SK-N-SH (cell line): ENCODE results near the gene SDR9C7. TPM values are rescaled to one million over a fixed set of nuclear protein-coding genes. Genes with fewer than 3 reads are reported as not detected.
"Not testable (repeated sequence)": the region's sequence is repeated elsewhere in the genome, so short reads cannot be mapped to it uniquely, and the experiment has no call there.

Experiments used
- CTCF ChIA-PET: fragments of 300-600, 350-600 bp; formaldehyde crosslinking; extraction: SDS; loops from one replicate; lab custom pipeline; 2021; lab: Yijun Ruan, JAX
- POLR2A ChIA-PET: fragments of 350-600 bp; sonication (Branson Sonifier 250); formaldehyde crosslinking; extraction: SDS; loops from one replicate; lab custom pipeline; 2020; ENCODE audit warnings: antibody characterized with exemption, inconsistent platforms; lab: Yijun Ruan, JAX
- DNase-seq: peaks from one replicate; pipeline ENCODE4 v3.0.0; 2012
- H2AFZ ChIP-seq: fragments of 200-600 bp; sonication (generic); 2 replicates; pipeline ENCODE4 v1.8.1; 2016; ENCODE audit warnings: antibody characterized with exemption, mild to moderate bottlenecking, low read depth
- H3F3A ChIP-seq: fragments of 200-600 bp; sonication (generic); replicated peaks from 2 replicates; pipeline ENCODE3; 2016; ENCODE audit warnings: antibody characterized with exemption, mild to moderate bottlenecking; ENCODE audit not compliant: insufficient read depth
- H3K27ac ChIP-seq, 2 experiments: fragments of 200-500 bp in 1 of 2; fragments of 200-600 bp in 1 of 2; sonication (Bioruptor generic) in 1 of 2; sonication (generic), shearing (Covaris generic) in 1 of 2; 2 replicates each; pipeline versions ENCODE4 v1.5.1 to v1.6.1; 2014 to 2016; ENCODE audit warnings: low read depth in 2 of 2, inconsistent platforms in 1 of 2, low read length in 1 of 2, mild to moderate bottlenecking in 1 of 2, mixed read lengths in 1 of 2
- H3K27me3 ChIP-seq: fragments of 200-600 bp; sonication (generic), shearing (Covaris generic); 2 replicates; pipeline ENCODE4 v1.6.1; 2016; ENCODE audit warnings: mixed run types; ENCODE audit not compliant: insufficient read depth
- H3K36me3 ChIP-seq, 2 experiments: fragments of 200-500 bp in 1 of 2; fragments of 200-600 bp in 1 of 2; sonication (Bioruptor generic) in 1 of 2; sonication (generic) in 1 of 2; replicated peaks in 1 of 2; 2 replicates each; pipeline versions ENCODE3 to v1.5.1; 2014 to 2016; ENCODE audit warnings: low read length in 1 of 2, mild to moderate bottlenecking in 1 of 2; ENCODE audit not compliant: insufficient read depth in 2 of 2, control insufficient read depth in 1 of 2
- H3K4me1 ChIP-seq, 2 experiments: fragments of 200-500 bp in 1 of 2; fragments of 200-600 bp in 1 of 2; sonication (Bioruptor generic) in 1 of 2; sonication (generic), shearing (Covaris generic) in 1 of 2; 2 replicates each; pipeline versions ENCODE4 v1.5.1 to v1.6.1; 2014 to 2016; ENCODE audit warnings: low read depth in 1 of 2, low read length in 1 of 2, mixed run types in 1 of 2; ENCODE audit not compliant: insufficient read depth in 2 of 2, control insufficient read depth in 1 of 2
- H3K4me2 ChIP-seq: fragments of 200-600 bp; sonication (generic), shearing (Covaris generic); 2 replicates; pipeline ENCODE4 v1.6.1; 2017; ENCODE audit warnings: mixed run types
- H3K4me3 ChIP-seq, 2 experiments: fragments of 200-500 bp in 1 of 2; fragments of 200-600 bp in 1 of 2; sonication (Bioruptor generic) in 1 of 2; sonication (generic), shearing (Covaris generic) in 1 of 2; 2 replicates each; pipeline versions ENCODE4 v1.5.1 to v1.8.1; 2014 to 2016; ENCODE audit warnings: low read depth in 2 of 2, inconsistent platforms in 1 of 2, low read length in 1 of 2, mild to moderate bottlenecking in 1 of 2, mixed read lengths in 1 of 2, moderate library complexity in 1 of 2
- H3K79me2 ChIP-seq: fragments of 200-600 bp; sonication (generic); 2 replicates; pipeline ENCODE4 v1.8.1; 2017; ENCODE audit warnings: mild to moderate bottlenecking; ENCODE audit not compliant: insufficient read depth
- H3K9ac ChIP-seq: fragments of 200-600 bp; sonication (generic); 2 replicates; pipeline ENCODE4 v1.6.1; 2017; ENCODE audit warnings: mixed run types
- H3K9me2 ChIP-seq: fragments of 200-600 bp; sonication (generic); 2 replicates; pipeline ENCODE4 v1.6.1; 2017; ENCODE audit warnings: mixed run types
- H3K9me3 ChIP-seq: fragments of 200-600 bp; sonication (generic); 2 replicates; pipeline ENCODE4 v1.6.1; 2017; ENCODE audit warnings: mixed run types, mild to moderate bottlenecking, moderate library complexity
- H4K20me1 ChIP-seq: fragments of 200-600 bp; sonication (generic); 2 replicates; pipeline ENCODE4 v1.6.1; 2017; ENCODE audit warnings: mild to moderate bottlenecking, mixed run types; ENCODE audit not compliant: insufficient read depth
- ELF1 ChIP-seq: IDR thresholded peaks from 2 replicates; pipeline ENCODE4 v1.4.0; 2012
- EP300 ChIP-seq, 2 experiments: IDR thresholded peaks; 2 replicates each; pipeline versions ENCODE4 v1.4.0 to v1.6.1; 2012; ENCODE audit warnings: borderline replicate concordance in 1 of 2, low read depth in 1 of 2, low read length in 1 of 2
- FOXJ3 ChIP-seq: sonication (generic); formaldehyde crosslinking; IDR thresholded peaks from 2 replicates; pipeline ENCODE4 v1.5.1; 2020; ENCODE audit warnings: mild to moderate bottlenecking, missing genetic modification reagents
- FOXM1 ChIP-seq: IDR thresholded peaks from 2 replicates; pipeline ENCODE4 v1.4.0; 2012; ENCODE audit warnings: low read depth, mild to moderate bottlenecking
- GATA2 ChIP-seq: sonication (generic); formaldehyde crosslinking; IDR thresholded peaks from 2 replicates; pipeline ENCODE4 v1.5.0; 2020; ENCODE audit warnings: mild to moderate bottlenecking, missing genetic modification reagents
- RAD21 ChIP-seq: IDR thresholded peaks from 2 replicates; pipeline ENCODE4 v1.6.1; 2012; ENCODE audit warnings: mild to moderate bottlenecking, low read length
- YY1 ChIP-seq: IDR thresholded peaks from 2 replicates; pipeline ENCODE4 v1.4.0; 2012; ENCODE audit warnings: low read depth, mild to moderate bottlenecking
- WGBS: methylation state at CpG from one replicate; pipeline ENCODE4 v1.1.6; 2017; ENCODE audit warnings: low lambda C conversion rate; 5-methylcytosine and 5-hydroxymethylcytosine counted together
- polyA plus RNA-seq, 3 experiments: library from polyadenylated mRNA; depleted of rRNA; stranded (reverse); fragments of >200 nt; gene quantifications; 2 replicates each; pipeline ENCODE4 v1.2.3, GENCODE V29; 2012
- TF ChIP-seq, protein P1 (sequence below): IDR thresholded peaks from 2 replicates; pipeline ENCODE4 v1.4.0; 2012; ENCODE audit warnings: low read depth, borderline replicate concordance
- TF ChIP-seq, protein P2 (sequence below): IDR thresholded peaks from 2 replicates; pipeline ENCODE4 v1.4.0; 2012; ENCODE audit warnings: low read depth, borderline replicate concordance
- TF ChIP-seq, protein P3 (sequence below): IDR thresholded peaks from 2 replicates; pipeline ENCODE4 v1.6.1; 2012; ENCODE audit warnings: mild to moderate bottlenecking, low read depth, low read length, moderate library complexity
- TF ChIP-seq, protein P4 (sequence below): fragments of 200-600 bp; sonication (generic); IDR thresholded peaks from 2 replicates; pipeline ENCODE4 v1.6.1; 2017; ENCODE audit warnings: antibody characterized with exemption, mild to moderate bottlenecking, moderate library complexity

Gene SDR9C7
- polyA plus RNA-seq, 1 of the 3 experiments (the other 2 are of a cell fraction), result not detected

DNA sequence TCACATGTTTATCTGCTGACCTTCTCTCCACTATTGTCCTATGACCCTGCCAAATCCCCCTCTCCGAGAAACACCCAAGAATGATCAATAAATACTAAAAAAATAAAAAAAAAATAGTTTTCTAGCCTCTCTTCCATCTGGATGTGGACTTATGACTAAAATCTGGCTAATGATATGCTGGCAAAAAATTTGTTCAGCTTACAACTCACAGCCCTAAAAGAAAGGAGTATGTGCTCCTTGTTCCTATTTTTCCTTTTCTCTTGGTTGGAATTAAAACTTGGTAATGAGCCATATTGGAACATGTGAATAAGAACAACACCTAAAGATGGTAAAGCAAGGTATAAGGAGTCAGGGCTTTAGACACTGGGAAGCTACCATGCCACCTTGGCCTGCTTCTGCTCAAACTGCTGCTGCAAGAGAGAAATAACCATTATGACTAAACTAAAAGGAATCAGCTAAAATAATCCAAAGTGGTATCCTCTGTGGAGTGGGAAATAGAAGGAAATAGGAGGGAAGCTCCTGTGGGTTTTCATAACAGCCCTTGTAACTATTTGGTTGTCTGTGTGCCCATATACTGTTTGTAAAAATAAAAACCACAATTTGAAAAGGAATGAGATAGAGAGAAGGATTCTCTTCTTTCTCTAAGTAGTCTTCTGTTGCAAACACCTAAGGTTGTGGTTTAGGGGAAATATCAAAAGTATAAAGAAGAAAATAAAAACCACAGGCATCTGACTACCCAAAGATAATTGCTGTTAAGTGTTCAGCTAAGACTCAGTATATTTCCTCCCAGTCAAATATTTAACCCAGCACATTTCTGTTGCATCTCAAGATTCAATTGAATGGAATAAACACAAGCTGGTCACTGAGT lies 53.8 kb downstream of the SDR9C7 start:
- no peaks in the 10 kb centered on the region for H4K20me1 ChIP-seq
- no peak overlapping the region for H2AFZ ChIP-seq
- TF ChIP-seq, protein P1, sequence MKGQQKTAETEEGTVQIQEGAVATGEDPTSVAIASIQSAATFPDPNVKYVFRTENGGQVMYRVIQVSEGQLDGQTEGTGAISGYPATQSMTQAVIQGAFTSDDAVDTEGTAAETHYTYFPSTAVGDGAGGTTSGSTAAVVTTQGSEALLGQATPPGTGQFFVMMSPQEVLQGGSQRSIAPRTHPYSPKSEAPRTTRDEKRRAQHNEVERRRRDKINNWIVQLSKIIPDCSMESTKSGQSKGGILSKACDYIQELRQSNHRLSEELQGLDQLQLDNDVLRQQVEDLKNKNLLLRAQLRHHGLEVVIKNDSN, result no peak
- no peak for TF ChIP-seq GATA2 (CRISPR knock-in tag)
- POLR2A ChIA-PET, result no interaction called here
- no peak overlapping the region for H3K4me2 ChIP-seq
- no peaks in the 10 kb centered on the region for H3K27me3 ChIP-seq
- WGBS, result 0% methylated on average over 1 of the region's 1 CpG
- no peaks in the 10 kb centered on the region for H3K36me3 ChIP-seq
- H3K4me3 ChIP-seq, result no peak overlapping the region
- CTCF ChIA-PET, result no interaction called here
- H3K9ac ChIP-seq, result no peak overlapping the region
- no peak for DNase-seq
- H3K27ac ChIP-seq, result no peak overlapping the region
- H3K79me2 ChIP-seq, result no peaks in the 10 kb centered on the region
- no peaks in the 10 kb centered on the region for H3K9me3 ChIP-seq
- no peaks in the 10 kb centered on the region for H3F3A ChIP-seq
- H3K9me2 ChIP-seq, result no peaks in the 10 kb centered on the region
- H3K4me1 ChIP-seq, result no peaks in the 10 kb centered on the region

DNA sequence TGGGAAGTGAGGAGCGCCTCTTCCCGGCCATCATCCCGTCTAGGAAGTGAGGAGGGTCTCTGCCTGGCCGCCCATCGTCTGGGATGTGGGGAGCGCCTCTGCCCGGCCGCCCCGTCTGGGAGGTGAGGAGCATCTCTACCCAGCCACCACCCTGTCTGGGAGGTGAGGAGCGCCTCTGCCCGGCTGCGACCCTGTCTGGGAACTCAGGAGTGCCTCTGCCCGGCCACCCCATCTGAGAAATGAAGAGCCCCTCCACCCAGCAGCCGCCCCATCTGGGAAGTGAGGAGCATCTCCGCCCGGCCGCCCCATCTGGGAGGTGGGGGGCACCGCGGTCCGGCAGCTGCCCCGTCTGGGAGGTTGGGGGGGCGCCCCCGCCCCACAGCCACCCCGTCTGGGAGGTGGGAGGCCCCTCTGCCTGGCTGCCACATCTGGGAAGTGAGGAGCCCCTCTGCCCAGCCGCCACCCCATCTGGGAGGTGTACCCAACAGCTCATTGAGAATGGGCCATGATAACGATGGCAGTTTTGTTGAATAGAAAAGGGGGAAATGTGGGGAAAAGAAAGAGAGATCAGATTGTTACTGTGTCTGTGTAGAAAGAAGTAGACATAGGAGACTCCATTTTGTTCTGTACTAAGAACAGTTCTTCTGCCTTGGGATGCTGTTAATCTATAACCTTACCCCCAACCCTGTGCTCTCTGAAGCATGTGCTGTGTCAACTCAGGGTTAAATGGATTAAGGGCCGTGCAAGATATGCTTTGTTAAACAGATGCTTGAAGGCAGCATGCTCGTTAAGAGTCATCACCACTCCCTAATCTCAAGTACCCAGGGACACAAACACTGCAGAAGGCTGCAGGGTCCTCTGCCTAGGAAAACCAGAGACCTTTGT lies 54.7 kb downstream of the SDR9C7 start:
- DNase-seq, H3K4me3 ChIP-seq, H2AFZ ChIP-seq, H3K9me2 ChIP-seq, H3K79me2 ChIP-seq, H3K36me3 ChIP-seq, H3K27me3 ChIP-seq, H3K27ac ChIP-seq, H3K4me1 ChIP-seq, H3K4me2 ChIP-seq, H3K9me3 ChIP-seq, CTCF ChIA-PET, H3F3A ChIP-seq, H4K20me1 ChIP-seq, POLR2A ChIA-PET, H3K9ac ChIP-seq: not testable (repeated sequence)
- 44% methylated on average over 12 of the region's 28 CpGs for WGBS

DNA sequence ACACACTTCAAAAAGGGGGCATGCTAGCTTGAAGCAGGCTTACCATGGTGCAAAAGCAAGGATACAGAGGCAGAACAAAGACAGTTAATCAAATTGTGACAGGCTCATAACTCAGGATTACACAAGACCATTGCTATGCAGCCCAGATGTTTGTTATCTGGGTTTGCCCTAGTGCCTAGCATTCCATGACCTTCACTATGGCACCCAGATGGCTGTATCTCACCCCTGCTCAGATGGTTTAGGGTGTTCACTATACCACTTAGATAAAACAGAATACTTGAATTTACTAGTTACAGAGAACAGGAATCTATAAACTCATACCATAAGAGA lies 56.2 kb downstream of the SDR9C7 start:
- H3K4me2 ChIP-seq, result no peak overlapping the region
- no peak overlapping the region for H2AFZ ChIP-seq
- H3K36me3 ChIP-seq, result no peaks in the 10 kb centered on the region
- DNase-seq, result no peak
- H3K79me2 ChIP-seq, result no peaks in the 10 kb centered on the region
- H3K9me2 ChIP-seq, result no peaks in the 10 kb centered on the region
- ChIA-PET CTCF (no interaction called here), POLR2A (no interaction called here)
- H3K9ac ChIP-seq, result no peak overlapping the region
- no peaks in the 10 kb centered on the region for H4K20me1 ChIP-seq
- H3K4me3 ChIP-seq, result no peak overlapping the region
- no peaks in the 10 kb centered on the region for H3K27me3 ChIP-seq
- no peaks in the 10 kb centered on the region for H3F3A ChIP-seq
- H3K27ac ChIP-seq, result no peak overlapping the region
- no peaks in the 10 kb centered on the region for H3K9me3 ChIP-seq
- H3K4me1 ChIP-seq, result no peaks in the 10 kb centered on the region
- TF ChIP-seq FOXJ3 (CRISPR knock-in tag) (no peak), ELF1 (no peak), FOXM1 (no peak), YY1 (no peak), EP300 (IDR thresholded peaks at IDR 0.05; ENCODE audit: borderline replicate concordance in 1 of 2, low read depth in 1 of 2, low read length in 1 of 2) (no peak), RAD21 (no peak)
- TF ChIP-seq, protein P2, sequence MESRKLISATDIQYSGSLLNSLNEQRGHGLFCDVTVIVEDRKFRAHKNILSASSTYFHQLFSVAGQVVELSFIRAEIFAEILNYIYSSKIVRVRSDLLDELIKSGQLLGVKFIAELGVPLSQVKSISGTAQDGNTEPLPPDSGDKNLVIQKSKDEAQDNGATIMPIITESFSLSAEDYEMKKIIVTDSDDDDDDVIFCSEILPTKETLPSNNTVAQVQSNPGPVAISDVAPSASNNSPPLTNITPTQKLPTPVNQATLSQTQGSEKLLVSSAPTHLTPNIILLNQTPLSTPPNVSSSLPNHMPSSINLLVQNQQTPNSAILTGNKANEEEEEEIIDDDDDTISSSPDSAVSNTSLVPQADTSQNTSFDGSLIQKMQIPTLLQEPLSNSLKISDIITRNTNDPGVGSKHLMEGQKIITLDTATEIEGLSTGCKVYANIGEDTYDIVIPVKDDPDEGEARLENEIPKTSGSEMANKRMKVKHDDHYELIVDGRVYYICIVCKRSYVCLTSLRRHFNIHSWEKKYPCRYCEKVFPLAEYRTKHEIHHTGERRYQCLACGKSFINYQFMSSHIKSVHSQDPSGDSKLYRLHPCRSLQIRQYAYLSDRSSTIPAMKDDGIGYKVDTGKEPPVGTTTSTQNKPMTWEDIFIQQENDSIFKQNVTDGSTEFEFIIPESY, result no peak
- TF ChIP-seq, protein P3, sequence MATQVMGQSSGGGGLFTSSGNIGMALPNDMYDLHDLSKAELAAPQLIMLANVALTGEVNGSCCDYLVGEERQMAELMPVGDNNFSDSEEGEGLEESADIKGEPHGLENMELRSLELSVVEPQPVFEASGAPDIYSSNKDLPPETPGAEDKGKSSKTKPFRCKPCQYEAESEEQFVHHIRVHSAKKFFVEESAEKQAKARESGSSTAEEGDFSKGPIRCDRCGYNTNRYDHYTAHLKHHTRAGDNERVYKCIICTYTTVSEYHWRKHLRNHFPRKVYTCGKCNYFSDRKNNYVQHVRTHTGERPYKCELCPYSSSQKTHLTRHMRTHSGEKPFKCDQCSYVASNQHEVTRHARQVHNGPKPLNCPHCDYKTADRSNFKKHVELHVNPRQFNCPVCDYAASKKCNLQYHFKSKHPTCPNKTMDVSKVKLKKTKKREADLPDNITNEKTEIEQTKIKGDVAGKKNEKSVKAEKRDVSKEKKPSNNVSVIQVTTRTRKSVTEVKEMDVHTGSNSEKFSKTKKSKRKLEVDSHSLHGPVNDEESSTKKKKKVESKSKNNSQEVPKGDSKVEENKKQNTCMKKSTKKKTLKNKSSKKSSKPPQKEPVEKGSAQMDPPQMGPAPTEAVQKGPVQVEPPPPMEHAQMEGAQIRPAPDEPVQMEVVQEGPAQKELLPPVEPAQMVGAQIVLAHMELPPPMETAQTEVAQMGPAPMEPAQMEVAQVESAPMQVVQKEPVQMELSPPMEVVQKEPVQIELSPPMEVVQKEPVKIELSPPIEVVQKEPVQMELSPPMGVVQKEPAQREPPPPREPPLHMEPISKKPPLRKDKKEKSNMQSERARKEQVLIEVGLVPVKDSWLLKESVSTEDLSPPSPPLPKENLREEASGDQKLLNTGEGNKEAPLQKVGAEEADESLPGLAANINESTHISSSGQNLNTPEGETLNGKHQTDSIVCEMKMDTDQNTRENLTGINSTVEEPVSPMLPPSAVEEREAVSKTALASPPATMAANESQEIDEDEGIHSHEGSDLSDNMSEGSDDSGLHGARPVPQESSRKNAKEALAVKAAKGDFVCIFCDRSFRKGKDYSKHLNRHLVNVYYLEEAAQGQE, result no peak
- TF ChIP-seq, protein P4, sequence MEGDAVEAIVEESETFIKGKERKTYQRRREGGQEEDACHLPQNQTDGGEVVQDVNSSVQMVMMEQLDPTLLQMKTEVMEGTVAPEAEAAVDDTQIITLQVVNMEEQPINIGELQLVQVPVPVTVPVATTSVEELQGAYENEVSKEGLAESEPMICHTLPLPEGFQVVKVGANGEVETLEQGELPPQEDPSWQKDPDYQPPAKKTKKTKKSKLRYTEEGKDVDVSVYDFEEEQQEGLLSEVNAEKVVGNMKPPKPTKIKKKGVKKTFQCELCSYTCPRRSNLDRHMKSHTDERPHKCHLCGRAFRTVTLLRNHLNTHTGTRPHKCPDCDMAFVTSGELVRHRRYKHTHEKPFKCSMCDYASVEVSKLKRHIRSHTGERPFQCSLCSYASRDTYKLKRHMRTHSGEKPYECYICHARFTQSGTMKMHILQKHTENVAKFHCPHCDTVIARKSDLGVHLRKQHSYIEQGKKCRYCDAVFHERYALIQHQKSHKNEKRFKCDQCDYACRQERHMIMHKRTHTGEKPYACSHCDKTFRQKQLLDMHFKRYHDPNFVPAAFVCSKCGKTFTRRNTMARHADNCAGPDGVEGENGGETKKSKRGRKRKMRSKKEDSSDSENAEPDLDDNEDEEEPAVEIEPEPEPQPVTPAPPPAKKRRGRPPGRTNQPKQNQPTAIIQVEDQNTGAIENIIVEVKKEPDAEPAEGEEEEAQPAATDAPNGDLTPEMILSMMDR, result no peak
